ENCODE data around the gene FAM221A.
"Not testable (repeated sequence)": the region's sequence is repeated elsewhere in the genome, so short reads cannot be mapped to it uniquely, and the experiment has no call there.

The FAM221A gene

GRCh38 chr7:23680414-23681405, 711 bp downstream of the FAM221A start:
- no peak for DNase-seq (ENCODE audit: low read depth, low spot score)
- POLR2A ChIA-PET: no interaction called here
- H3K4me3 ChIP-seq (ENCODE audit: low read depth, low read length): peak overlapping the region; percentile 64
- CTCF ChIA-PET: interaction anchor here (0.6 to 3.5 kb wide), 9 partner anchors 10 to 83 kb away, joined by 3 to 14 read pairs (median 5); partner anchors contain the start of genes CCDC126 and STK31
- no peak for TF ChIP-seq CTCF (IDR thresholded peaks at IDR 0.05; ENCODE audit: insufficient read depth, low read length, missing control alignments)

GRCh38 chr7:23684041-23684440, 4.0 kb downstream of the FAM221A start:
- POLR2A ChIA-PET; DNase-seq (ENCODE audit: low read depth, low spot score): not testable (repeated sequence)
- CTCF ChIA-PET: interaction anchor here (1.7 to 2.3 kb wide), 2 partner anchors 12 to 15 kb away, joined by 5 to 8 read pairs; no protein-coding TSS in a partner anchor

GRCh38 chr7:23685731-23686130, 5.7 kb downstream of the FAM221A start:
- no peak for DNase-seq (ENCODE audit: low read depth, low spot score)
- ChIA-PET POLR2A (no interaction called here), CTCF (interaction anchor here (1.3 to 2.3 kb wide), 3 partner anchors 9 to 13 kb away, joined by 3 to 8 read pairs (median 5); no protein-coding TSS in a partner anchor)
- no peak overlapping the region for H3K4me3 ChIP-seq (ENCODE audit: low read depth, low read length)
- TF ChIP-seq CTCF (IDR thresholded peaks at IDR 0.05; ENCODE audit: insufficient read depth, low read length, missing control alignments): no peak

More at GRCh38 chr7:23684041-23684440, 4.0 kb downstream of the FAM221A start:
- not testable (repeated sequence) for H3K4me3 ChIP-seq (ENCODE audit: low read depth, low read length)

GRCh38 chr7:23687011-23687410, 7.0 kb downstream of the FAM221A start:
- no peak for TF ChIP-seq CTCF (IDR thresholded peaks at IDR 0.05; ENCODE audit: insufficient read depth, low read length, missing control alignments)
- POLR2A ChIA-PET: interaction anchor here (0.7 kb wide), 1 partner anchor 443 kb away, joined by 4 read pairs; no protein-coding TSS in a partner anchor
- CTCF ChIA-PET: interaction anchor here (1.1 to 2.4 kb wide), 3 partner anchors 8 to 140 kb away, joined by 3 to 9 read pairs (median 3); no protein-coding TSS in a partner anchor
- DNase-seq (ENCODE audit: low read depth, low spot score): no peak
- no peak overlapping the region for H3K4me3 ChIP-seq (ENCODE audit: low read depth, low read length)

GRCh38 chr7:23689165-23689564, 9.2 kb downstream of the FAM221A start:
- no peak for TF ChIP-seq CTCF (IDR thresholded peaks at IDR 0.05; ENCODE audit: insufficient read depth, low read length, missing control alignments)
- H3K4me3 ChIP-seq (ENCODE audit: low read depth, low read length): no peak overlapping the region
- ChIA-PET CTCF (no interaction called here), POLR2A (no interaction called here)
- DNase-seq (ENCODE audit: low read depth, low spot score): no peak

- no peak for DNase-seq (ENCODE audit: low read depth, low spot score)
- CTCF ChIA-PET: interaction anchor here (1.0 kb wide), 2 partner anchors 121 to 145 kb away, joined by 4 to 5 read pairs; no protein-coding TSS in a partner anchor
- no peak for TF ChIP-seq CTCF (IDR thresholded peaks at IDR 0.05; ENCODE audit: insufficient read depth, low read length, missing control alignments)
- POLR2A ChIA-PET: no interaction called here
- H3K4me3 ChIP-seq (ENCODE audit: low read depth, low read length): no peak overlapping the region
These were observed 11.3 kb downstream of the FAM221A start for GRCh38 chr7:23691320-23691719.
